ENCODE data around the gene KRTAP9-8. TPM values are rescaled to one million over a fixed set of nuclear protein-coding genes. Genes with fewer than 3 reads are reported as not detected.
"Not testable (repeated sequence)": the region's sequence is repeated elsewhere in the genome, so short reads cannot be mapped to it uniquely, and the experiment has no call there.

KRTAP9-8 gene
- total RNA-seq, 2 donors from 2014 or later: not detected

- peaks cover 14% of the 10 kb centered on the region for H3K27me3 Mint-ChIP-seq (ENCODE audit: low read depth)
These were observed 29.9 kb downstream of the KRTAP9-8 start for GRCh38 chr17:41267711-41268110.

GRCh38 chr17:41271323-41271722 is 33.5 kb downstream of the KRTAP9-8 start:
- H3K9me3 Mint-ChIP-seq; ATAC-seq (replicated peaks in 1 of 2); H3K27ac Mint-ChIP-seq; H3K4me1 Mint-ChIP-seq (ENCODE audit: low read depth); H3K4me3 Mint-ChIP-seq; H3K36me3 Mint-ChIP-seq (ENCODE audit: insufficient read depth in 2 of 2); DNase-seq: not testable (repeated sequence)
- H3K27me3 Mint-ChIP-seq (ENCODE audit: low read depth): peaks cover 22% of the 10 kb centered on the region

More at GRCh38 chr17:41267711-41268110, 29.9 kb downstream of the KRTAP9-8 start:
- Mint-ChIP-seq H3K4me1 (ENCODE audit: low read depth) (peaks cover 14% of the 10 kb centered on the region), H3K9me3 (peaks cover 0 to 1% of the 10 kb centered on the region in 2 donors), H3K4me3 (no peak overlapping the region), H3K27ac (no peak overlapping the region), H3K36me3 (ENCODE audit: insufficient read depth in 2 of 2) (no peaks in the 10 kb centered on the region)
- ATAC-seq (replicated peaks in 1 of 2) (no peak), DNase-seq (no peak)

GRCh38 chr17:41271858-41272257 is 34.1 kb downstream of the KRTAP9-8 start:
- ATAC-seq (replicated peaks in 1 of 2): peak; percentile 70 to 71
- H3K27me3 Mint-ChIP-seq (ENCODE audit: low read depth): peaks cover 22% of the 10 kb centered on the region
- DNase-seq: peak in 1 of 2 donors; percentile 1
- H3K36me3 Mint-ChIP-seq (ENCODE audit: insufficient read depth in 2 of 2): no peaks in the 10 kb centered on the region
- no peak overlapping the region for H3K4me3 Mint-ChIP-seq
- peaks cover 10% of the 10 kb centered on the region for H3K4me1 Mint-ChIP-seq (ENCODE audit: low read depth)
- H3K27ac Mint-ChIP-seq: no peak overlapping the region
- H3K9me3 Mint-ChIP-seq: peaks cover 0 to 1% of the 10 kb centered on the region in 2 donors

GRCh38 chr17:41275648-41276190 is 37.9 kb downstream of the KRTAP9-8 start, which contains the start of gene KRTAP9-7:
TSS of gene KRTAP9-7 (plus strand) at chr17:41275698. CDS start at chr17:41275698, 0 bp downstream.
- not testable (repeated sequence) for ATAC-seq (replicated peaks in 1 of 2); H3K4me1 Mint-ChIP-seq (ENCODE audit: low read depth); H3K9me3 Mint-ChIP-seq; H3K4me3 Mint-ChIP-seq; DNase-seq; H3K27ac Mint-ChIP-seq; H3K36me3 Mint-ChIP-seq (ENCODE audit: insufficient read depth in 2 of 2)
- H3K27me3 Mint-ChIP-seq (ENCODE audit: low read depth): peaks cover 22% of the 10 kb centered on the region

GRCh38 chr17:41278176-41278955 is 40.6 kb downstream of the KRTAP9-8 start:
- Mint-ChIP-seq H3K4me1 (ENCODE audit: low read depth) (no peaks in the 10 kb centered on the region), H3K4me3 (no peak overlapping the region), H3K36me3 (ENCODE audit: insufficient read depth in 2 of 2) (no peaks in the 10 kb centered on the region), H3K27me3 (ENCODE audit: low read depth) (peaks cover 15% of the 10 kb centered on the region), H3K27ac (no peak overlapping the region), H3K9me3 (no peaks in the 10 kb centered on the region)
- DNase-seq (no peak), ATAC-seq (replicated peaks in 1 of 2) (no peak)

- H3K4me1 Mint-ChIP-seq (ENCODE audit: low read depth): peaks cover 9% of the 10 kb centered on the region
These were observed 46.2 kb downstream of the KRTAP9-8 start for GRCh38 chr17:41284043-41284442.

GRCh38 chr17:41284546-41284945 is 46.7 kb downstream of the KRTAP9-8 start:
- Mint-ChIP-seq H3K36me3 (ENCODE audit: insufficient read depth in 2 of 2) (no peaks in the 10 kb centered on the region), H3K27me3 (ENCODE audit: low read depth) (no peaks in the 10 kb centered on the region), H3K9me3 (no peaks in the 10 kb centered on the region), H3K27ac (no peak overlapping the region), H3K4me3 (no peak overlapping the region), H3K4me1 (ENCODE audit: low read depth) (peaks cover 9% of the 10 kb centered on the region)
- ATAC-seq (replicated peaks in 1 of 2) (no peak), DNase-seq (no peak)

More at GRCh38 chr17:41284043-41284442, 46.2 kb downstream of the KRTAP9-8 start:
- no peak for DNase-seq
- Mint-ChIP-seq H3K9me3 (no peaks in the 10 kb centered on the region), H3K27me3 (ENCODE audit: low read depth) (no peaks in the 10 kb centered on the region), H3K4me3 (no peak overlapping the region), H3K36me3 (ENCODE audit: insufficient read depth in 2 of 2) (no peaks in the 10 kb centered on the region), H3K27ac (no peak overlapping the region)
- no peak for ATAC-seq (replicated peaks in 1 of 2)

GRCh38 chr17:41287050-41287449 is 49.3 kb downstream of the KRTAP9-8 start:
- Mint-ChIP-seq H3K4me3 (no peak overlapping the region), H3K27ac (no peak overlapping the region), H3K36me3 (ENCODE audit: insufficient read depth in 2 of 2) (no peaks in the 10 kb centered on the region), H3K9me3 (no peaks in the 10 kb centered on the region), H3K4me1 (ENCODE audit: low read depth) (peaks cover 9% of the 10 kb centered on the region), H3K27me3 (ENCODE audit: low read depth) (no peaks in the 10 kb centered on the region)
- no peak for DNase-seq
- no peak for ATAC-seq (replicated peaks in 1 of 2)

Other genes starting within 250 kb of the KRTAP9-8 start
- gene KRTAP3-3, start 243.8 kb upstream of the KRTAP9-8 start, total RNA-seq: not detected
- not detected for gene KRTAP3-2, start 238.1 kb upstream of the KRTAP9-8 start, total RNA-seq
- not detected for gene KRTAP3-1, start 228.9 kb upstream of the KRTAP9-8 start, total RNA-seq
- not detected for gene KRTAP1-5, start 210.8 kb upstream of the KRTAP9-8 start, total RNA-seq
- gene KRTAP1-4, start 207.8 kb upstream of the KRTAP9-8 start, total RNA-seq: not detected
- not detected for gene KRTAP1-3, start 203.1 kb upstream of the KRTAP9-8 start, total RNA-seq
- gene KRTAP1-1, start 196.5 kb upstream of the KRTAP9-8 start, total RNA-seq: not detected
- not detected for gene KRTAP2-1, start 190.7 kb upstream of the KRTAP9-8 start, total RNA-seq
- gene KRTAP2-2, start 182.8 kb upstream of the KRTAP9-8 start, total RNA-seq: not detected
- gene KRTAP2-3, start 177.9 kb upstream of the KRTAP9-8 start, total RNA-seq: not detected
- gene KRTAP2-4, start 172.1 kb upstream of the KRTAP9-8 start, total RNA-seq: not detected
- not detected for gene KRTAP4-7, start 153.8 kb upstream of the KRTAP9-8 start, total RNA-seq
- gene KRTAP4-8, start 139.9 kb upstream of the KRTAP9-8 start, total RNA-seq: not detected
- gene KRTAP4-16, start 135.8 kb upstream of the KRTAP9-8 start, total RNA-seq: not detected
- gene KRTAP4-9, start 132.6 kb upstream of the KRTAP9-8 start, total RNA-seq: not detected
- gene KRTAP4-11, start 119.6 kb upstream of the KRTAP9-8 start, total RNA-seq: not detected
- not detected for gene KRTAP4-12, start 113.8 kb upstream of the KRTAP9-8 start, total RNA-seq
- gene KRTAP4-6, start 97.5 kb upstream of the KRTAP9-8 start, total RNA-seq: not detected
- not detected for gene KRTAP4-5, start 88.2 kb upstream of the KRTAP9-8 start, total RNA-seq
- not detected for gene KRTAP4-4, start 77.3 kb upstream of the KRTAP9-8 start, total RNA-seq
- not detected for gene KRTAP4-3, start 69.8 kb upstream of the KRTAP9-8 start, total RNA-seq
- not detected for gene KRTAP4-2, start 59.8 kb upstream of the KRTAP9-8 start, total RNA-seq
- not detected for gene KRTAP4-1, start 53.1 kb upstream of the KRTAP9-8 start, total RNA-seq
- gene KRTAP9-1, start 48.1 kb upstream of the KRTAP9-8 start, total RNA-seq: not detected
- gene KRTAP9-2, start 11.4 kb upstream of the KRTAP9-8 start, total RNA-seq: not detected
- not detected for gene KRTAP9-3, start 5.5 kb upstream of the KRTAP9-8 start, total RNA-seq
- not detected for gene KRTAP9-4, start 11.7 kb downstream of the KRTAP9-8 start, total RNA-seq
- gene KRTAP9-9, start 17.4 kb downstream of the KRTAP9-8 start, total RNA-seq: not detected
- not detected for gene KRTAP9-6, start 27.4 kb downstream of the KRTAP9-8 start, total RNA-seq
- not detected for gene KRTAP9-7, start 37.7 kb downstream of the KRTAP9-8 start, total RNA-seq
- not detected for gene KRTAP29-1, start 64.9 kb downstream of the KRTAP9-8 start, total RNA-seq
- not detected for gene KRTAP16-1, start 71.3 kb downstream of the KRTAP9-8 start, total RNA-seq
- gene KRTAP17-1, start 77.7 kb downstream of the KRTAP9-8 start, total RNA-seq: not detected
- not detected for gene KRT33A, start 112.8 kb downstream of the KRTAP9-8 start, total RNA-seq
- gene KRT33B, start 131.8 kb downstream of the KRTAP9-8 start, total RNA-seq: not detected
- gene KRT34, start 144.3 kb downstream of the KRTAP9-8 start, total RNA-seq: not detected
- not detected for gene KRT31, start 159.6 kb downstream of the KRTAP9-8 start, total RNA-seq
- gene KRT37, start 186.6 kb downstream of the KRTAP9-8 start, total RNA-seq: not detected
- not detected for gene KRT38, start 203.0 kb downstream of the KRTAP9-8 start, total RNA-seq
- not detected for gene KRT32, start 229.4 kb downstream of the KRTAP9-8 start, total RNA-seq
- gene KRT35, start 243.2 kb downstream of the KRTAP9-8 start, total RNA-seq: not detected